ENCODE measurements around the gene UBAP1L. TPM values are rescaled to one million over a fixed set of nuclear protein-coding genes. Genes with fewer than 3 reads are reported as not detected.
"Not testable (repeated sequence)": the region's sequence is repeated elsewhere in the genome, so short reads cannot be mapped to it uniquely, and the experiment has no call there.

UBAP1L gene
- total RNA-seq, 1 donor from 2014 or later, result 1.2 TPM

- no peak for DNase-seq (ENCODE audit: low read depth)
- Histone ChIP-seq H3K4me3 (ENCODE audit: low read depth, low read length) (no peak overlapping the region), H3K36me3 (ENCODE audit: control insufficient read depth, insufficient read depth, low read length) (no peaks in the 10 kb centered on the region), H3K27me3 (ENCODE audit: control insufficient read depth, insufficient read depth, low read length) (no peaks in the 10 kb centered on the region)
- no peak for TF ChIP-seq CTCF (IDR thresholded peaks at IDR 0.05; ENCODE audit: insufficient read depth, low read length, poor library complexity, severe bottlenecking)
These were observed 31.4 kb upstream of the UBAP1L start for GRCh38 chr15:65146438-65146837.

GRCh38 chr15:65138631-65139030, 23.6 kb upstream of the UBAP1L start:
- not testable (repeated sequence) for H3K36me3 ChIP-seq (ENCODE audit: control insufficient read depth, insufficient read depth, low read length); H3K4me3 ChIP-seq (ENCODE audit: low read depth, low read length); H3K27me3 ChIP-seq (ENCODE audit: control insufficient read depth, insufficient read depth, low read length); DNase-seq (ENCODE audit: low read depth)

- H3K36me3 ChIP-seq (ENCODE audit: control insufficient read depth, insufficient read depth, low read length); H3K4me3 ChIP-seq (ENCODE audit: low read depth, low read length); DNase-seq (ENCODE audit: low read depth); H3K27me3 ChIP-seq (ENCODE audit: control insufficient read depth, insufficient read depth, low read length): not testable (repeated sequence)
These were observed 22.9 kb upstream of the UBAP1L start for GRCh38 chr15:65137893-65138292.

- H3K4me3 ChIP-seq (ENCODE audit: low read depth, low read length); DNase-seq (ENCODE audit: low read depth); H3K27me3 ChIP-seq (ENCODE audit: control insufficient read depth, insufficient read depth, low read length); H3K36me3 ChIP-seq (ENCODE audit: control insufficient read depth, insufficient read depth, low read length): not testable (repeated sequence)
These were observed 22.1 kb upstream of the UBAP1L start for GRCh38 chr15:65137089-65137488.

- Histone ChIP-seq H3K27me3 (ENCODE audit: control insufficient read depth, insufficient read depth, low read length) (no peaks in the 10 kb centered on the region), H3K36me3 (ENCODE audit: control insufficient read depth, insufficient read depth, low read length) (no peaks in the 10 kb centered on the region), H3K4me3 (ENCODE audit: low read depth, low read length) (no peak overlapping the region)
- no peak for DNase-seq (ENCODE audit: low read depth)
- no peak for TF ChIP-seq CTCF (IDR thresholded peaks at IDR 0.05; ENCODE audit: insufficient read depth, low read length, poor library complexity, severe bottlenecking)
These were observed 19.5 kb upstream of the UBAP1L start for GRCh38 chr15:65134538-65134937.

- peak within 1 kb of the TSS; percentile 88 for H3K4me3 ChIP-seq (ENCODE audit: low read depth, low read length)
- peak; percentile 69 for DNase-seq (ENCODE audit: low read depth)
- no peaks in the 10 kb centered on the region for H3K27me3 ChIP-seq (ENCODE audit: control insufficient read depth, insufficient read depth, low read length)
- no peaks in the 10 kb centered on the region for H3K36me3 ChIP-seq (ENCODE audit: control insufficient read depth, insufficient read depth, low read length)
- TF ChIP-seq CTCF (IDR thresholded peaks at IDR 0.05; ENCODE audit: insufficient read depth, low read length, poor library complexity, severe bottlenecking), result no peak
These were observed 18.7 kb upstream of the UBAP1L start, which contains the start of gene PDCD7 for GRCh38 chr15:65133548-65134200. Gene PDCD7 (minus strand): TSS chr15:65133808. CDS start chr15:65133781, 27 bp downstream.

GRCh38 chr15:65132878-65133547, 18.0 kb upstream of the UBAP1L start:
- TF ChIP-seq CTCF (IDR thresholded peaks at IDR 0.05; ENCODE audit: insufficient read depth, low read length, poor library complexity, severe bottlenecking), result no peak
- H3K36me3 ChIP-seq (ENCODE audit: control insufficient read depth, insufficient read depth, low read length), result peaks cover 4% of the 10 kb centered on the region
- no peaks in the 10 kb centered on the region for H3K27me3 ChIP-seq (ENCODE audit: control insufficient read depth, insufficient read depth, low read length)
- H3K4me3 ChIP-seq (ENCODE audit: low read depth, low read length), result peak overlapping the region; percentile 88
- DNase-seq (ENCODE audit: low read depth), result no peak

Measured in kidney epithelial cell (primary cell).